B cell (primary cell): ENCODE data around the gene AAMP. TPM values are rescaled to one million over a fixed set of nuclear protein-coding genes. Genes with fewer than 3 reads are reported as not detected.

Source experiments
- ATAC-seq: fragments of 200-7000 bp; cut with Tn5 transposase; one replicate; pipeline ENCODE4 v1.10.0; 2021; ENCODE audit warnings: low read depth, mild to moderate bottlenecking, moderate number of reproducible peaks, moderate library complexity
- CTCF ChIA-PET: fragments of 350-600 bp; sonication (Branson Sonifier 250); formaldehyde crosslinking; loops from one replicate; lab custom pipeline; 2021; ENCODE audit warnings: antibody characterized with exemption, inconsistent platforms; lab: Charles Lee
- POLR2A ChIA-PET: fragments of 350-600 bp; sonication (Branson Sonifier 250); formaldehyde crosslinking; loops from one replicate; lab custom pipeline; 2021; ENCODE audit warnings: antibody characterized with exemption; lab: Charles Lee
- DNase-seq: peaks from one replicate; pipeline ENCODE4 v3.0.0; 2013
- H2AFZ ChIP-seq: 2 replicates; pipeline ENCODE4 v1.6.1; 2012; ENCODE audit warnings: mild to moderate bottlenecking, low read depth, low read length; ENCODE audit not compliant: insufficient read depth, poor library complexity, severe bottlenecking
- H3K27ac ChIP-seq, 2 donors: 1 replicate in 1 of 2; 2 replicates in 1 of 2; pipeline ENCODE4 v1.5.1; 2012 to 2013; ENCODE audit warnings: low read length in 2 of 2, mild to moderate bottlenecking in 2 of 2, moderate library complexity in 1 of 2
- H3K27me3 ChIP-seq, 4 experiments: fragments of 200-600 bp in 1 of 4; sonication (generic) in 1 of 4; replicated peaks in 1 of 4; 1 replicate in 2 of 4; 2 replicates in 2 of 4; pipeline versions ENCODE4 v1.6.1 to v1.7.0; 2013 to 2016; ENCODE audit warnings: low read length in 3 of 4, mild to moderate bottlenecking in 2 of 4, mixed read lengths in 1 of 4, moderate library complexity in 1 of 4; ENCODE audit not compliant: insufficient read depth in 4 of 4, control insufficient read depth in 3 of 4; ENCODE audit errors: control extremely low read depth in 1 of 4
- H3K36me3 ChIP-seq, 2 experiments: replicated peaks in 1 of 2; 1 replicate in 1 of 2; 2 replicates in 1 of 2; pipeline versions ENCODE4 v1.6.1 to v1.7.1; 2013; ENCODE audit warnings: low read length in 1 of 2; ENCODE audit not compliant: insufficient read depth in 2 of 2, control insufficient read depth in 1 of 2; ENCODE audit errors: control extremely low read depth in 1 of 2, extremely low read depth in 1 of 2
- H3K4me1 ChIP-seq, 2 donors: fragments of 200-600 bp in 1 of 2; sonication (generic) in 1 of 2; 1 replicate in 1 of 2; 2 replicates in 1 of 2; pipeline versions ENCODE4 v1.5.1 to v1.6.1; 2013 to 2017; ENCODE audit warnings: low read length in 2 of 2; ENCODE audit not compliant: control insufficient read depth in 2 of 2, insufficient read depth in 2 of 2
- H3K4me2 ChIP-seq: replicated peaks from 2 replicates; pipeline ENCODE3; 2012; ENCODE audit warnings: mild to moderate bottlenecking, low read depth, low read length; ENCODE audit not compliant: poor library complexity, severe bottlenecking
- H3K4me3 ChIP-seq, 5 experiments: fragments of 200-600 bp in 1 of 5; sonication (generic) in 1 of 5; 1 replicate in 3 of 5; 2 replicates in 2 of 5; pipeline versions ENCODE4 v1.5.1 to v1.7.0; 2011 to 2016; ENCODE audit warnings: low read length in 4 of 5, mild to moderate bottlenecking in 4 of 5, low read depth in 2 of 5, control low read depth in 1 of 5, moderate library complexity in 1 of 5; ENCODE audit not compliant: insufficient read depth in 1 of 5; ENCODE audit errors: control extremely low read depth in 1 of 5, extremely low read depth in 1 of 5
- H3K79me2 ChIP-seq: fragments of 200-600 bp; sonication (generic); one replicate; pipeline ENCODE4 v1.6.0; 2016; ENCODE audit warnings: low read length; ENCODE audit not compliant: control insufficient read depth, insufficient read depth
- H3K9ac ChIP-seq: fragments of 200-600 bp; sonication (generic); 2 replicates; pipeline ENCODE4 v1.6.1; 2017; ENCODE audit warnings: mild to moderate bottlenecking, low read length, moderate library complexity
- H3K9me3 ChIP-seq, 3 donors: one replicate each; pipeline versions ENCODE4 v1.6.1 to v1.7.1; 2013; ENCODE audit warnings: low read length in 2 of 3; ENCODE audit not compliant: control insufficient read depth in 2 of 3, insufficient read depth in 1 of 3; ENCODE audit errors: control extremely low read depth in 1 of 3
- H4K20me1 ChIP-seq: 2 replicates; pipeline ENCODE4 v1.6.0; 2012; ENCODE audit warnings: mild to moderate bottlenecking, low read length; ENCODE audit not compliant: insufficient read depth, control insufficient read depth, poor library complexity, severe bottlenecking
- H3K27ac Mint-ChIP-seq: one replicate; pipeline ENCODE4 v1.8.0; 2021; ENCODE audit warnings: mixed read lengths
- H3K27me3 Mint-ChIP-seq: one replicate; pipeline ENCODE4 v1.8.0; 2021; ENCODE audit warnings: mixed read lengths
- H3K4me1 Mint-ChIP-seq: one replicate; pipeline ENCODE4 v1.8.0; 2021; ENCODE audit warnings: mixed read lengths
- H3K4me3 Mint-ChIP-seq: one replicate; pipeline ENCODE4 v1.8.0; 2021; ENCODE audit warnings: mixed read lengths
- H3K9me3 Mint-ChIP-seq: one replicate; pipeline ENCODE4 v1.8.0; 2022; ENCODE audit warnings: mixed read lengths; ENCODE audit not compliant: insufficient read depth
- EZH2 ChIP-seq: IDR thresholded peaks from 2 replicates; pipeline ENCODE4 v1.6.1; 2012; ENCODE audit warnings: borderline replicate concordance, low read depth, mild to moderate bottlenecking, moderate library complexity, low read length; ENCODE audit not compliant: insufficient read depth, poor library complexity, severe bottlenecking
- WGBS: methylation state at CpG from one replicate; pipeline ENCODE4 v1.1.5; 2013; ENCODE audit warnings: missing lambda C conversion rate; ENCODE audit not compliant: insufficient coverage; 5-methylcytosine and 5-hydroxymethylcytosine counted together
- intact Hi-C: fragments of 100-400 bp; cut with micrococcal nuclease; formaldehyde crosslinking; loops from one replicate; pipeline ENCODE4 v1.10.0; 2022
- polyA plus RNA-seq: library from polyadenylated mRNA; depleted of rRNA; stranded (reverse); fragments of >200 nt; gene quantifications from 2 replicates; pipeline ENCODE4 v1.2.3, GENCODE V29; 2012
- total RNA-seq, 2 donors: library from RNA; stranded (reverse); fragments of 120-200 nt in 1 of 2; gene quantifications; 1 replicate in 1 of 2; 2 replicates in 1 of 2; pipeline versions ENCODE4 v1.2.3 to v1.2.4, GENCODE V29; 2013 to 2022
- TF ChIP-seq, protein P1 (sequence below): fragments of 200-600 bp; IDR thresholded peaks from one replicate; pipeline ENCODE4 v1.8.0; 2022; ENCODE audit warnings: antibody characterized with exemption, mild to moderate bottlenecking

The AAMP gene
- total and polyA plus RNA-seq, 2 donors (not counting 1 experiment from before 2014, with no cell fraction given) = 56.4 to 65.7 TPM

DNA sequence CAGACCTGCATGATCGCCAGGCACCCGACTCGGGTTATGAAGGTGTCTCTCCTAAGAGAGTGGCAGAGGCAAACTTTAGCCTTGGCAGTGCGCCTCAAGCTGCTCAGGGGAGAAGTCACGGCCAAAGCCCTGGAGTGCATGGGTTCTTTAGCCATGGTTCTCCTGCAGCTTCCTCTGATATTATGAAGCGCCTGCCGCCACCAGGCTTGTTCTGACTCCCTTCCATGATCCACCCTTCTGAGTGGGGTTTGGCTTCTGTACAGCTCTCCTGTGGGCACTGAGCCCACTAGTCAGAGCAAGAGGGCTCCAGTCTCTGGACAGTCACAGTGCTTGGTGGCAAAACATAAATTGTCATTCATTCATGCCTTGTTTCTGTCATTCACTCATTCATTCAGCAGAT lies 48.3 kb upstream of the AAMP start:
- Histone ChIP-seq H4K20me1 (no peaks in the 10 kb centered on the region), H2AFZ (no peak overlapping the region), H3K79me2 (no peaks in the 10 kb centered on the region), H3K9me3 (no peaks in the 10 kb centered on the region), H3K4me3 (no peak overlapping the region), H3K4me1 (peaks cover 25 to 30% of the 10 kb centered on the region in 2 donors), H3K36me3 (no peaks in the 10 kb centered on the region), H3K4me2 (no peak overlapping the region), H3K27me3 (no peaks in the 10 kb centered on the region), H3K9ac (no peak overlapping the region), H3K27ac (no peak overlapping the region)
- no peak for DNase-seq
- no peak for ATAC-seq
- intact Hi-C loops = no loop called here
- Mint-ChIP-seq H3K27me3 (no peaks in the 10 kb centered on the region), H3K27ac (no peak overlapping the region), H3K4me1 (peaks cover 35% of the 10 kb centered on the region), H3K9me3 (no peaks in the 10 kb centered on the region), H3K4me3 (no peak overlapping the region)
- POLR2A ChIA-PET = no interaction called here
- 96% methylated on average over 6 of the region's 7 CpGs for WGBS
- no peak for TF ChIP-seq EZH2
- CTCF ChIA-PET = no interaction called here

DNA sequence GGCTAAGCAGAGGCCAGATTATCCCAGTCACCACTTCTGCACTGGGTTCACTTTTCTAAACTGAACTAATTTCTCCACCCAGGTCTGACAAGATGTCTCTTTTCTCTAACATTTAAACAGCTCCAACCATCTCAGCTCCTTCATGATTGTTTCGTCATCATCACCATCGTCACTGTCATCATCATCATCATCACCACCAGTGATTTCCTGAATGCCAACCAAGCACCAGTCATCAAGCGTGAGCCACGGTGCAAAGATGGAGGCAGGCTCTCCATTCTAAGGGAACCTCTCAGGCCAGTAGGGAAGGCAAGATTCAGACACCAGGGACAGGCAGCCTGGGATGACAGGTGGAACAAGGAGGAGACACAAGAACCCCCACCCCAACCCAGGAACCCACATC lies 47.9 kb upstream of the AAMP start:
- no peak for TF ChIP-seq EZH2
- TF ChIP-seq, protein P1, sequence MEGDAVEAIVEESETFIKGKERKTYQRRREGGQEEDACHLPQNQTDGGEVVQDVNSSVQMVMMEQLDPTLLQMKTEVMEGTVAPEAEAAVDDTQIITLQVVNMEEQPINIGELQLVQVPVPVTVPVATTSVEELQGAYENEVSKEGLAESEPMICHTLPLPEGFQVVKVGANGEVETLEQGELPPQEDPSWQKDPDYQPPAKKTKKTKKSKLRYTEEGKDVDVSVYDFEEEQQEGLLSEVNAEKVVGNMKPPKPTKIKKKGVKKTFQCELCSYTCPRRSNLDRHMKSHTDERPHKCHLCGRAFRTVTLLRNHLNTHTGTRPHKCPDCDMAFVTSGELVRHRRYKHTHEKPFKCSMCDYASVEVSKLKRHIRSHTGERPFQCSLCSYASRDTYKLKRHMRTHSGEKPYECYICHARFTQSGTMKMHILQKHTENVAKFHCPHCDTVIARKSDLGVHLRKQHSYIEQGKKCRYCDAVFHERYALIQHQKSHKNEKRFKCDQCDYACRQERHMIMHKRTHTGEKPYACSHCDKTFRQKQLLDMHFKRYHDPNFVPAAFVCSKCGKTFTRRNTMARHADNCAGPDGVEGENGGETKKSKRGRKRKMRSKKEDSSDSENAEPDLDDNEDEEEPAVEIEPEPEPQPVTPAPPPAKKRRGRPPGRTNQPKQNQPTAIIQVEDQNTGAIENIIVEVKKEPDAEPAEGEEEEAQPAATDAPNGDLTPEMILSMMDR = no peak
- no peaks in the 10 kb centered on the region for H4K20me1 ChIP-seq
- intact Hi-C loops = no loop called here
- ChIA-PET POLR2A (no interaction called here), CTCF (interaction anchor here (1.6 kb wide), 1 partner anchor 16 kb away, joined by 8 read pairs; no protein-coding TSS in a partner anchor)
- H3K4me2 ChIP-seq = no peak overlapping the region
- H3K9me3 ChIP-seq = no peaks in the 10 kb centered on the region
- H2AFZ ChIP-seq = no peak overlapping the region
- H3K4me3 Mint-ChIP-seq = no peak overlapping the region
- peaks cover 25 to 30% of the 10 kb centered on the region in 2 donors for H3K4me1 ChIP-seq
- no peaks in the 10 kb centered on the region for H3K79me2 ChIP-seq
- no peaks in the 10 kb centered on the region for H3K27me3 ChIP-seq
- H3K27ac ChIP-seq = no peak overlapping the region
- no peak for DNase-seq
- H3K9me3 Mint-ChIP-seq = no peaks in the 10 kb centered on the region
- H3K4me3 ChIP-seq = no peak overlapping the region
- no peak overlapping the region for H3K27ac Mint-ChIP-seq
- H3K36me3 ChIP-seq = no peaks in the 10 kb centered on the region
- no peak overlapping the region for H3K9ac ChIP-seq
- 82% methylated on average over 2 of the region's 4 CpGs for WGBS
- H3K27me3 Mint-ChIP-seq = no peaks in the 10 kb centered on the region
- ATAC-seq = no peak
- H3K4me1 Mint-ChIP-seq = peaks cover 34% of the 10 kb centered on the region
